NOMO-1 treated with dmso at 0.1 percent for 144 hours (cell line): ENCODE measurements around the gene SH3TC1.

Experiments
- DNase-seq: peaks from one replicate; lab custom pipeline; 2025; ENCODE audit not compliant: unreplicated experiment; lab: John Stamatoyannopoulos, UW

The SH3TC1 gene

DNA sequence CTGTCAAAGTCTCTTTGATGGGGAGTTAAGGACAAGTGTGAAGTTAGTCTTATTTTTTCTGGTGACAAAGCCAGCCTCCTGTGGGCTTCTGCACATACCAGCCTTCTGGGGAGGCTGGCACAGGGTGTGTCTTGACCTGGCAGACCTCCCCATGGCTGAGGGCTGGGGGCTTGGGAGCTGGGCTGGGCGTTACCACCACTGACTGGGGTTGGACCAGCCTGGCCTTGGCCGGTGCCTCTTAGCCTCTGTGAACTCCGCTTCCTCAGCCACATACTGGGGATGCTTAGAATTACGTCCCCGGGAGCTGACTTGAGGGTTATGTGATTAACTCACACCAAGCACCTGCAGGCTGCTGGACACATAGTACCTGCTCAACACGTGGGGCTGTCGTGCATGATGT is 14.0 kb downstream of the SH3TC1 start:
- no peak for DNase-seq

- DNase-seq: no peak
Observed at GRCh38 chr4:8214136-8214535, 15.0 kb downstream of the SH3TC1 start.

DNA sequence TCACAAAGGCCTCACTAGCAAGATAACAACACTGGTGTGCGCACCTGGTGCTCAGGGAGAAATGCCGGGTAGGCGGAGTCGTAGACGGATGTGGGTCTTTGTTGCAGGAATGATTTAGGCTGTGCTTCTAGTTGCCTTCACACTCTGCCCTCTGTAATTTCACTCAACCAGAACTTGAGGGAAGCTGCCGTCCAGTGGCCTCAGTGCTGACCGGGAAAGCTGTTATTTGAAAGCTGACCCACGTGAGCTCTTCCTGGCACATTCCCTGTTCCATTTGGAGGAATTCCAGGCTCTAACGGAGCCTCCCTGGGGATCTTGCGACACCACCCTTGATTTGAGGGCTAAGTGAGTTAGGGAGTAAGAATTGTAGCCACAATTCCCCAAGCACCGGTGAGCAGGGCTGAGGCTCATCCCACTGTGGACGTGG is 15.9 kb downstream of the SH3TC1 start:
- DNase-seq: no peak

DNA sequence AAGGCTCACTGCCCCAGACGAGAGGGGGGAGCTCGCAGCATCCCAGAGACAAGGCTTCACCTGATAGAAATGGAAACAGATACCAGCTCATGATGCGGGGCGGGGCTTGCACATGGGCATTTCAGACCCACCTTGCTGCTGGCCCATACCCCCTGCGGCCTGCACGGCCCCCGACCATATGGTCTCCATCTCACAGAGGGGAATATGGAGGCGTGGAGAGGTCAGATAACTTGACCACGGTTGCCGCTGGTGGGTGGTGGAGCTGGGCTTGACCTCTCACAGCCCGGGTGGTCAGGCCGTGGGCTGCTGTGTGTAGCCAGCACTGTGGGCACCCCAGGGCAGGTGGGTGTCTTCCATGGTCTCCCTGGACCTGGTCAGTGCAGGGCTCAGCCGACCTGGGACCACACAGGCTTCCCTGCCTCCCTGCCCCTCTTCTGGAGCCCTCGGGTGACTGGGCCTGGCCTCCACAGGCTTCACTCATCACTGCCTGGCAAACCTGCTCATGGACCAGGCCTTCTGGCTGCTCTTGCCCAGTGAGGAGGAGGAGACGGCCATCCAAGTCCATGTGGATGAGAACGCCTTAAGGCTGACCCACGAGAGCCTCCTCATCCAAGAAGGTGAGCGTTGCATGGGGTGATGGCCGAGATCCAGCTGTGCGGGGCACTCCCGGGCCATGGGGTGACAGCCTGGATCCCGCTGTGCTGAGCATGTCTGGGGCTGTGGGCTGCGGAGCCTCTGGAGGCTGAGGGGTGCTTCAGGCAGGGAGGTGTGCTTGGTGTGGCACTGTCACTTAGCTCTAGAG is 16.8 kb downstream of the SH3TC1 start:
- no peak for DNase-seq

GRCh38 chr4:8216443-8217245 is 17.6 kb downstream of the SH3TC1 start:
- DNase-seq: no peak

DNA sequence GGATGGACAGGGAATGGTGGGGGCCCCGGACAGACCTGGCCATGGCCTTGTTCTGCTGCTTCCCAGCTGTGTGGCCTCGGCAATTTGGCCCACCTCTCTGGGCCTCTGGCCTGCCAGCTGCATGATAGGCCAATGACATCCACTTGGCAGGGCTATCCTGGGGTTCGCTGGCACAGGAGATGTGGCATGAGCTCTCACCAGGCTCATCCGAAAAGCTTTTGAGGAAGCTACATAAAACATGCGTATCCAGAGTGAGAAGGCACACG is 18.1 kb downstream of the SH3TC1 start:
- no peak for DNase-seq

GRCh38 chr4:8217871-8218270 is 18.8 kb downstream of the SH3TC1 start:
- DNase-seq: no peak

- DNase-seq: no peak
Observed at GRCh38 chr4:8218371-8219031, 19.4 kb downstream of the SH3TC1 start.

- no peak for DNase-seq
Observed at GRCh38 chr4:8219236-8219635, 20.1 kb downstream of the SH3TC1 start.

- DNase-seq: no peak
Observed at GRCh38 chr4:8220661-8221450, 21.8 kb downstream of the SH3TC1 start.

DNA sequence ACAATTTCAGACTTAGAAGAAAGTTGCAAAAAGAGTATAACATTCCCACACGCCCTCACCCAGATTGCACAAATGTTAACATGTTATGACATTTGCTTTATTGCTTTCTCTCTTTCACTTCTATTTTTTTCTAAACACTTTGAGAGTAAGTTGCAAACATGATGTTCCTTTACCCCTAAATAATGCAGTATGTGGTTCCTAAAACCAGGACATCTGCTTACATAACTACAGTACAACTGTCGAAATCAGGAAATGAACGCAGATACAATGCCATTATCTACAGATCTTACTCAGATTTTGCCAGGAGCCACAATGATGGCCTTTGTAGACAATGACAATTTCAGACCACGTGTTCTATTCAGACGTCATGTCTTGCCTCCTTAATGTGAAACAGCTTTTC is 22.4 kb downstream of the SH3TC1 start:
- peak; percentile 79 for DNase-seq

DNA sequence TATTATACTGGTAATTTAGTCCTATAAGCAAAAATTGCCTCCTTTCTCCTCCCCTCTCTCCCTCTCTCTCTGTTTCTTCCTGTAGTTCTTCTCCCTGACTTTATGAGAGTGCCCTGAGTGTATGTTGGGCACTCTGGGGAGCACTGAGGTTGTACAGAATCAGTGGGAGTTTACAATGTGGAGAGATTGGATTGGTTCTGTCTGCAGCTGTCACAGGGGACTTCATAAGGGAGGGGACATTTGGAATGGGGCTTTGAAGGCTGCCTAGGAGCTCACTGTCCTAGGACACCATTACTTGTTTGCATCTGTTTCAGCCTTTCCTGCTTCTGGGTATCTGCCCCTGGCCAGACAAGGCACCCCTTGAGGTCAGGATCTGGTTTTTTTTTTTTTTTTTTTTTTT is 22.9 kb downstream of the SH3TC1 start:
- no peak for DNase-seq

- DNase-seq: no peak
Observed at GRCh38 chr4:8222609-8223388, 23.7 kb downstream of the SH3TC1 start.

DNA sequence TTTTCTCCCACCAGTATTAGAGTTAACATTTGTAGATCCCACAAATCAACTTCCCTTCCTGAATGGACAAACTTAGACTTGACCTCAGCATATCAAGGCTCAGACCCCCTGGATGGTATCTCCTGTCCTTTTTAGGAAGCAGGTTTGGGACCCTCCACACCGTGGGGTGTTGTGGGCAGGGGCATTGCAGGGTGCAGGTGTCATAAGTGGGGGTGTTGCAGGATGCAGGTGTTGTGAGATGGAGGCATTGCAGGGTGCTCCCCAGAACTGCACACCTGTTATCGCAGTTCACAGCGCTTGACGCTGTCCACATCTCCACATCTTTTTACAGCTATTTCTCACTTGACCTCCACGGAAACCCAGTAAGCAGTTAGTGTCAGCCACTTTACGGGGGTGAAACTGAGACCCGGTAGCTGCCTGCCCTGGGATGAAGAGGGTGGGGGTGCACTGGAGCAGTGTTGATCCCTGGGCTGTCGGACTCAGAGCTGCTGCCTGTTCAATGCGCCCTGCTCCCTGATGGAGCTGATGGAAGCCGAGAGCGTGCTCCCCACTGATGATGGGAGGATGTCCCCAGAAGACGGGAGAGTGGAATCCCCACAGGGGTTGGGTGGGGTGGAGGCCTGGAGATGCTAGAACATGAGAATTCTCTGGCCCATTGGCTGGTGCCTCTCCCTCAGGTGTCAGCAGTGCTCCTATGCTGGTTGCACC is 25.3 kb downstream of the SH3TC1 start:
- DNase-seq: no peak

GRCh38 chr4:8224975-8225625 is 26.0 kb downstream of the SH3TC1 start:
- DNase-seq: no peak

DNA sequence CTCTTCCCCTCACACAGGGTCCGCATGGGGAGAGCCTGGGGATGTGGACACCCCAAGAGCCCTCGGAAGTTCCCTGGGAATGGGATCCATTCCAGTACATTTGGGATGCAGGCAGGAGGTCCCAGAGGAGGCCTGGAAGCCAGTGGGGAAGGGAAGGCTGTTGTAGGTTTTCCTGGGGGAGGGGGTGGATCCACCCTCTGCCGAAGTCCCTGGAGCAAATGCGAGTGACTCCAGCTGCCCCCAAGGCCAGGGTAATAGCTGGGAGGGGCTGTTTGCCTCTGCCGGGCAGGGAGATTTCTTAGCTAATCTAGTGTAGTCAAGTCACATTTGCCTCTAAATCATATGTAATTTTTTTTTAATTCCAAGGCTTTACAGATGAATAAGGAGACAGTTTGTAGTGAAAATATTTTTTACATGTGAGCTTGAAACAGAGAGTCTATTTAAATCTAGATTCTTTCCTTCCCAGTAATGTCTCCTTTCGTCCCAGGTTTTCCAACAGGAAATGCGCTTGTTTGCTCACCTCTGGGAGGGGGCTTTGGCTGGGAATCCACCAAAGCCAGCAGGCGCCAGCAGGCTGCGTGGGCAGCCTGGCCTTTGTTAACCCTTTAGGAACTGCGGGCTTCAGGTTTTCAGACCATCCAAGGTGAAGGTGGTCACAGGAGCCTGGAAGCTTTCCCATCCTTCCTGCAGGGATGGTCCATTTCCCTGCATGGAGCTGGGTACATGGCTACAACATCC is 26.8 kb downstream of the SH3TC1 start:
- DNase-seq: no peak

GRCh38 chr4:8227201-8227770 is 28.2 kb downstream of the SH3TC1 start:
- DNase-seq: no peak

- no peak for DNase-seq
Observed at GRCh38 chr4:8227771-8228318, 28.8 kb downstream of the SH3TC1 start.
